ENCODE data around the gene LRRC14B. TPM values are rescaled to one million over a fixed set of nuclear protein-coding genes. Genes with fewer than 3 reads are reported as not detected.

LRRC14B gene
- total and polyA plus RNA-seq, 2 of the 13 experiments (the other 11 are each of a cell fraction or from before 2014, with no cell fraction given): not detected

GRCh38 chr5:192691-192969, 1.3 kb downstream of the LRRC14B start:
- no TSS peak for BruUV-seq (replicated peaks)
- Histone ChIP-seq H3K9me3 (ENCODE audit: low read length) (no peaks in the 10 kb centered on the region), H3K27ac (ENCODE audit: extremely low read length, insufficient read depth, low read length) (no peak overlapping the region), H3K27me3 (ENCODE audit: control insufficient read depth in 1 of 2, insufficient read depth in 2 of 2, low read length in 2 of 2) (no peaks in the 10 kb centered on the region), H3K4me2 (ENCODE audit: low read depth, low read length) (no peak overlapping the region), H3K4me1 (ENCODE audit: insufficient read depth, low read length) (peaks cover 23% of the 10 kb centered on the region), H3K4me3 (replicated peaks in 1 of 3; ENCODE audit: insufficient read depth in 1 of 3, low read depth in 2 of 3, low read length in 3 of 3) (no peak overlapping the region), H3K36me3 (replicated peaks in 1 of 2; ENCODE audit: control insufficient read depth in 1 of 2, insufficient read depth in 2 of 2, low read length in 2 of 2) (no peaks in the 10 kb centered on the region), H3K9ac (ENCODE audit: insufficient read depth, low read depth, low read length) (no peak overlapping the region), H4K20me1 (ENCODE audit: insufficient read depth, low read length) (no peaks in the 10 kb centered on the region), H2AFZ (ENCODE audit: low read length) (no peak overlapping the region), H3K79me2 (ENCODE audit: insufficient read depth, low read length) (no peaks in the 10 kb centered on the region)
- TF ChIP-seq SIN3A (IDR thresholded peaks at IDR 0.05; ENCODE audit: borderline replicate concordance, low read depth, low read length) (no peak), HES4 (CRISPR knock-in tag; IDR thresholded peaks at IDR 0.05; ENCODE audit: borderline replicate concordance) (no peak), ZNF790 (CRISPR knock-in tag; IDR thresholded peaks at IDR 0.05; ENCODE audit: borderline replicate concordance) (no peak), ZNF333 (CRISPR knock-in tag; IDR thresholded peaks at IDR 0.05; ENCODE audit: borderline replicate concordance) (no peak), JUN (CRISPR knock-in tag; IDR thresholded peaks at IDR 0.05) (no peak), GLI4 (CRISPR knock-in tag; IDR thresholded peaks at IDR 0.05; ENCODE audit: borderline replicate concordance) (no peak), SIN3B (IDR thresholded peaks at IDR 0.05; ENCODE audit: low read length) (no peak), ZNF556 (CRISPR knock-in tag; IDR thresholded peaks at IDR 0.05; ENCODE audit: borderline replicate concordance) (no peak)
- no peak for ATAC-seq
- POLR2A ChIA-PET: no interaction called here
- no peak for FAIRE-seq
- in situ Hi-C loops (cut with HindIII; ENCODE audit: extremely low pct_ligation_motif_present, low pct_unique_long_range_greater_than_20kb): no loop called here
- CTCF ChIA-PET (ENCODE audit: low intra/inter-chr PET ratio, low total read pairs): no interaction called here
- DNase-seq (ENCODE audit: low spot score): no peak
- WGBS (ENCODE audit: low lambda C conversion rate): 58% methylated on average over 6 of the region's 9 CpGs
- intact Hi-C loops (cut with micrococcal nuclease; ENCODE audit: unreplicated experiment): no loop called here

- intact Hi-C loops (cut with micrococcal nuclease; ENCODE audit: unreplicated experiment): no loop called here
- ChIA-PET CTCF (ENCODE audit: low intra/inter-chr PET ratio, low total read pairs) (no interaction called here), POLR2A (no interaction called here)
- no peak overlapping the region for H3K9ac ChIP-seq (ENCODE audit: insufficient read depth, low read depth, low read length)
- H3K36me3 ChIP-seq (replicated peaks in 1 of 2; ENCODE audit: control insufficient read depth in 1 of 2, insufficient read depth in 2 of 2, low read length in 2 of 2): 0 out of 5 replicates have a peak, but pooled peaks cover 0 to 1% of the 10 kb centered on the region in 2 experiments
- H3K4me3 ChIP-seq (replicated peaks in 1 of 3; ENCODE audit: insufficient read depth in 1 of 3, low read depth in 2 of 3, low read length in 3 of 3): no peak overlapping the region
- H3K9me3 ChIP-seq (ENCODE audit: low read length): no peaks in the 10 kb centered on the region
- H2AFZ ChIP-seq (ENCODE audit: low read length): no peak overlapping the region
- no peak for DNase-seq (ENCODE audit: low spot score)
- no TSS peak for BruUV-seq (replicated peaks)
- in situ Hi-C loops (cut with HindIII; ENCODE audit: extremely low pct_ligation_motif_present, low pct_unique_long_range_greater_than_20kb): no loop called here
- ATAC-seq: no peak
- no peaks in the 10 kb centered on the region for H4K20me1 ChIP-seq (ENCODE audit: insufficient read depth, low read length)
- no peaks in the 10 kb centered on the region for H3K79me2 ChIP-seq (ENCODE audit: insufficient read depth, low read length)
- H3K4me2 ChIP-seq (ENCODE audit: low read depth, low read length): no peak overlapping the region
- no peak overlapping the region for H3K27ac ChIP-seq (ENCODE audit: extremely low read length, insufficient read depth, low read length)
- no peaks in the 10 kb centered on the region for H3K27me3 ChIP-seq (ENCODE audit: control insufficient read depth in 1 of 2, insufficient read depth in 2 of 2, low read length in 2 of 2)
- 66% methylated on average over 13 of the region's 17 CpGs for WGBS (ENCODE audit: low lambda C conversion rate)
- peaks cover 22% of the 10 kb centered on the region for H3K4me1 ChIP-seq (ENCODE audit: insufficient read depth, low read length)
- FAIRE-seq: no peak
- TF ChIP-seq ZNF614 (CRISPR knock-in tag; IDR thresholded peaks at IDR 0.05; ENCODE audit: borderline replicate concordance) (no peak), ZNF691 (CRISPR knock-in tag; IDR thresholded peaks at IDR 0.05; ENCODE audit: borderline replicate concordance, low read depth) (no peak), KLF11 (CRISPR knock-in tag; IDR thresholded peaks at IDR 0.05) (no peak), ZBTB43 (CRISPR knock-in tag; conservative IDR thresholded peaks at IDR 0.05) (no peak), PAX8 (CRISPR knock-in tag; IDR thresholded peaks at IDR 0.05; ENCODE audit: borderline replicate concordance) (no peak), ZNF788 (CRISPR knock-in tag; IDR thresholded peaks at IDR 0.05; ENCODE audit: borderline replicate concordance) (no peak), TSC22D2 (CRISPR knock-in tag; IDR thresholded peaks at IDR 0.05; ENCODE audit: borderline replicate concordance) (no peak), MYC (CRISPR knock-in tag; IDR thresholded peaks at IDR 0.05; ENCODE audit: borderline replicate concordance) (no peak), POGZ (CRISPR knock-in tag; IDR thresholded peaks at IDR 0.05) (no peak), ZFY (CRISPR knock-in tag; IDR thresholded peaks at IDR 0.05) (no peak)
These were observed 1.9 kb downstream of the LRRC14B start for GRCh38 chr5:192970-193831.
